ENCODE measurements around the gene TRIL. TPM values are rescaled to one million over a fixed set of nuclear protein-coding genes. Genes with fewer than 3 reads are reported as not detected.
A peak's percentile ranks its signal among the peaks of the same experiment; 100 is the strongest.

The TRIL gene
- total and polyA plus RNA-seq, 2 of the 4 experiments (the other 2 are of a cell fraction), result under 0.01 to 0.09 TPM

- Histone ChIP-seq H2AK9ac (replicated peaks; ENCODE audit: low read depth, low read length, poor library complexity) (no peak overlapping the region), H4K91ac (ENCODE audit: insufficient read depth, low read depth, low read length) (no peak overlapping the region), H3K18ac (ENCODE audit: low read depth, low read length) (no peak overlapping the region), H4K5ac (ENCODE audit: low read depth, low read length) (no peak overlapping the region), H4K20me1 (ENCODE audit: insufficient read depth, low read length) (no peaks in the 10 kb centered on the region), H3K23ac (ENCODE audit: low read depth, low read length) (no peak overlapping the region), H3K4me3 (ENCODE audit: insufficient read depth, low read depth, low read length) (peak overlapping the region; percentile 39), H3K4me2 (ENCODE audit: low read depth, low read length) (peak overlapping the region; percentile 72), H3K9me3 (ENCODE audit: control insufficient read depth, insufficient read depth, low read length) (peaks cover 7% of the 10 kb centered on the region; the same call in 1 of the 2 replicates), H3K9ac (ENCODE audit: low read depth, low read length) (no peak overlapping the region), H3K27me3 (ENCODE audit: control insufficient read depth, insufficient read depth, low read length) (peaks cover 59% of the 10 kb centered on the region), H3K14ac (replicated peaks; ENCODE audit: low read depth, low read length) (no peak overlapping the region), H3K9me1 (ENCODE audit: insufficient read depth, low read length) (no peaks in the 10 kb centered on the region), H3K4ac (ENCODE audit: low read depth, low read length) (no peak overlapping the region), H2BK15ac (ENCODE audit: low read depth, low read length) (no peak overlapping the region), H2AFZ (replicated peaks; ENCODE audit: low read length, poor library complexity) (peak overlapping the region; percentile 77), H2BK120ac (ENCODE audit: low read depth, low read length) (no peak overlapping the region), H3K36me3 (ENCODE audit: control insufficient read depth, insufficient read depth, low read length) (no peaks in the 10 kb centered on the region), H2BK20ac (ENCODE audit: low read depth, low read length) (no peak overlapping the region), H4K8ac (ENCODE audit: low read depth in 2 of 2, low read length in 2 of 2) (no peak overlapping the region), H2AK5ac (ENCODE audit: low read depth, low read length) (no peak overlapping the region), H3K79me1 (ENCODE audit: low read depth in 1 of 2, low read length in 2 of 2) (no peaks in the 10 kb centered on the region), H3K27ac (ENCODE audit: insufficient read depth, low read length) (no peak overlapping the region), H3K56ac (ENCODE audit: extremely low read depth, insufficient read depth, low read length) (no peak overlapping the region), H3K4me1 (ENCODE audit: control insufficient read depth, insufficient read depth, low read length) (peaks cover 9% of the 10 kb centered on the region), H2BK5ac (ENCODE audit: low read depth, low read length, poor library complexity, severe bottlenecking) (no peak overlapping the region)
- in situ Hi-C loops (cut with MboI; ENCODE audit: low sequenced_read_pairs), result no loop called here
- TF ChIP-seq RAD21 (IDR thresholded peaks at IDR 0.05; ENCODE audit: low read length) (no peak), BHLHE40 (IDR thresholded peaks at IDR 0.05; ENCODE audit: low read depth, low read length) (no peak), MXI1 (IDR thresholded peaks at IDR 0.05; ENCODE audit: borderline replicate concordance, low read depth, low read length) (no peak), CHD1 (IDR thresholded peaks at IDR 0.05; ENCODE audit: low read depth, low read length) (no peak), RCOR1 (IDR thresholded peaks at IDR 0.05; ENCODE audit: insufficient replicate concordance, low read length) (no peak), POLR2A (IDR thresholded peaks at IDR 0.05; ENCODE audit: low read depth, low read length) (no peak), MAFK (IDR thresholded peaks at IDR 0.05; ENCODE audit: low read depth, low read length) (no peak), CEBPB (IDR thresholded peaks at IDR 0.05; ENCODE audit: low read depth, low read length) (no peak), ELK1 (IDR thresholded peaks at IDR 0.05; ENCODE audit: borderline replicate concordance, low read depth, low read length) (no peak), NFE2L2 (IDR thresholded peaks at IDR 0.05; ENCODE audit: low read depth, low read length) (no peak), SMC3 (IDR thresholded peaks at IDR 0.05; ENCODE audit: low read depth, low read length) (no peak), RFX5 (IDR thresholded peaks at IDR 0.05; ENCODE audit: low read depth, low read length) (no peak), FOS (IDR thresholded peaks at IDR 0.05; ENCODE audit: low read depth, low read length) (no peak), USF2 (IDR thresholded peaks at IDR 0.05; ENCODE audit: low read depth, low read length) (no peak), MAZ (IDR thresholded peaks at IDR 0.05; ENCODE audit: borderline replicate concordance, low read depth, low read length) (no peak), CTCF (conservative IDR thresholded peaks at IDR 0.05; ENCODE audit: low read depth, low read length) (no peak)
- DNase-seq, result no peak
- dilution Hi-C loops (cut with HindIII; ENCODE audit: low sequenced_read_pairs, unreplicated experiment), result no loop called here
- WGBS, 2 experiments (ENCODE audit: extremely low coverage in 2 of 2, insufficient read length in 1 of 2), result 6% methylated on average over 26 of the region's 47 CpGs; no CpG with 5 or more reads in 1 of the 2 experiments
- ChIA-PET CTCF (interaction anchor here (1.1 to 1.6 kb wide), 2 partner anchors 9 to 25 kb away, joined by 3 to 6 read pairs; no protein-coding TSS in a partner anchor), POLR2A (ENCODE audit: unreplicated experiment) (no interaction called here)
- intact Hi-C loops (cut with micrococcal nuclease), result loop anchor here (2.0 kb wide), 1 partner anchor 31 kb away; no protein-coding TSS in a partner anchor
- ATAC-seq (ENCODE audit: low read depth), result peak; percentile 38
- no TSS peak for BruUV-seq (replicated peaks)
Observed at GRCh38 chr7:28957751-28958234, 337 bp downstream of the TRIL start.
